ENCODE measurements around the gene DMTF1. TPM values are rescaled to one million over a fixed set of nuclear protein-coding genes. Genes with fewer than 3 reads are reported as not detected.
A peak's percentile ranks its signal among the peaks of the same experiment; 100 is the strongest.

The DMTF1 gene
- total and polyA plus RNA-seq, 7 donors = 8.3 to 25.3 (median 16.8) TPM

GRCh38 chr7:87154166-87154565 lies 1.9 kb downstream of the DMTF1 start:
- 26 to 38% (median 35%) methylated on average over 2 of the region's 2 CpGs for WGBS, 3 donors
- no peak for TF ChIP-seq CTCF (IDR thresholded peaks at IDR 0.05)
- Histone ChIP-seq H3K4me1 (peaks cover 50% of the 10 kb centered on the region), H3K4me3 (peak overlapping the region; percentile 78), H3K9me3 (no peaks in the 10 kb centered on the region), H3K27ac (peak overlapping the region; percentile 96), H3K36me3 (ENCODE audit: insufficient read depth in 1 of 2, low read depth in 1 of 2) (no peaks in the 10 kb centered on the region), H3K27me3 (ENCODE audit: insufficient read depth in 3 of 3, low read length in 2 of 3) (no peaks in the 10 kb centered on the region)
- no peak for ATAC-seq
- DNase-seq = no peak
- intact Hi-C loops (cut with DNase I) = loop anchor here in 1 of 2 donors (5.0 kb wide), 1 partner anchor 97 kb away; the partner anchor contains the start of gene ELAPOR2

- Histone ChIP-seq H3K9me3 (no peaks in the 10 kb centered on the region), H3K27me3 (ENCODE audit: insufficient read depth in 3 of 3, low read length in 2 of 3) (no peaks in the 10 kb centered on the region), H3K4me1 (peaks cover 54% of the 10 kb centered on the region), H3K36me3 (ENCODE audit: insufficient read depth in 1 of 2, low read depth in 1 of 2) (no peaks in the 10 kb centered on the region), H3K27ac (peak overlapping the region; percentile 96), H3K4me3 (peak overlapping the region; percentile 78)
- WGBS, 3 donors = 37 to 43% (median 39%) methylated on average over 3 of the region's 3 CpGs
- intact Hi-C loops (cut with DNase I) = loop anchor here in 1 of 2 donors (5.0 kb wide), 1 partner anchor 97 kb away; the partner anchor contains the start of gene ELAPOR2
- ATAC-seq (no peak), DNase-seq (no peak)
- TF ChIP-seq CTCF (IDR thresholded peaks at IDR 0.05) = no peak
These were observed 2.3 kb downstream of the DMTF1 start for GRCh38 chr7:87154569-87154968.

GRCh38 chr7:87155788-87156187 lies 3.5 kb downstream of the DMTF1 start:
- Histone ChIP-seq H3K9me3 (no peaks in the 10 kb centered on the region), H3K36me3 (ENCODE audit: insufficient read depth in 1 of 2, low read depth in 1 of 2) (no peaks in the 10 kb centered on the region), H3K27ac (no peak overlapping the region), H3K4me3 (peak overlapping the region; percentile 78), H3K27me3 (ENCODE audit: insufficient read depth in 3 of 3, low read length in 2 of 3) (no peaks in the 10 kb centered on the region), H3K4me1 (peaks cover 55% of the 10 kb centered on the region)
- DNase-seq (no peak), ATAC-seq (no peak)
- WGBS, 3 donors = 49 to 72% (median 61%) methylated on average over 3 of the region's 3 CpGs
- no peak for TF ChIP-seq CTCF (IDR thresholded peaks at IDR 0.05)
- intact Hi-C loops (cut with DNase I) = loop anchor here in 1 of 2 donors (5.0 kb wide), 1 partner anchor 47 kb away; no protein-coding TSS in a partner anchor

- Histone ChIP-seq H3K27me3 (ENCODE audit: insufficient read depth in 3 of 3, low read length in 2 of 3) (no peaks in the 10 kb centered on the region), H3K27ac (no peak overlapping the region), H3K9me3 (no peaks in the 10 kb centered on the region), H3K36me3 (ENCODE audit: insufficient read depth in 1 of 2, low read depth in 1 of 2) (no peaks in the 10 kb centered on the region), H3K4me1 (peaks cover 47% of the 10 kb centered on the region), H3K4me3 (peak overlapping the region; percentile 78)
- no peak for TF ChIP-seq CTCF (IDR thresholded peaks at IDR 0.05)
- intact Hi-C loops (cut with DNase I) = loop anchor here in 1 of 2 donors (5.0 kb wide), 1 partner anchor 46 kb away; no protein-coding TSS in a partner anchor
- DNase-seq = no peak
- no peak for ATAC-seq
- 63 to 78% (median 65%) methylated on average over 2 of the region's 2 CpGs for WGBS, 3 donors
These were observed 4.5 kb downstream of the DMTF1 start for GRCh38 chr7:87156709-87157108.

- H3K36me3 ChIP-seq (ENCODE audit: insufficient read depth in 1 of 2, low read depth in 1 of 2) = peaks cover 0 to 19% of the 10 kb centered on the region in 2 donors
- no peak overlapping the region for H3K4me3 ChIP-seq
- intact Hi-C loops (cut with DNase I) = loop anchor here in 1 of 2 donors (5.0 kb wide), 1 partner anchor 43 kb away; no protein-coding TSS in a partner anchor
- DNase-seq = no peak
- no peak overlapping the region for H3K27ac ChIP-seq
- H3K4me1 ChIP-seq = peaks cover 37% of the 10 kb centered on the region
- no peak for TF ChIP-seq CTCF (IDR thresholded peaks at IDR 0.05)
- no peaks in the 10 kb centered on the region for H3K9me3 ChIP-seq
- H3K27me3 ChIP-seq (ENCODE audit: insufficient read depth in 3 of 3, low read length in 2 of 3) = no peaks in the 10 kb centered on the region
- WGBS, 3 donors = 55 to 75% (median 66%) methylated on average over 2 of the region's 2 CpGs
- ATAC-seq = peak in 1 of 4 donors; percentile 42
These were observed 7.3 kb downstream of the DMTF1 start for GRCh38 chr7:87159538-87159937.

All from psoas muscle (tissue), 8 donors.